MM.1S (cell line): ENCODE results near the gene PHC3.
"Not testable (repeated sequence)": the region's sequence is repeated elsewhere in the genome, so short reads cannot be mapped to it uniquely, and the experiment has no call there.

Source experiments
- DNase-seq: peaks from one replicate; pipeline ENCODE4 v3.0.0-alpha.2; 2015
- H2AFZ ChIP-seq: fragments of 300-600 bp; sonication (generic); 2 replicates; pipeline ENCODE4 v1.6.0; 2016; ENCODE audit warnings: antibody characterized with exemption, low read length
- H3F3A ChIP-seq: fragments of 300-600 bp; sonication (generic); 2 replicates; pipeline ENCODE4 v1.6.1; 2016; ENCODE audit warnings: mild to moderate bottlenecking, antibody characterized with exemption, low read length, moderate library complexity, mixed read lengths; ENCODE audit not compliant: insufficient read depth
- H3K27ac ChIP-seq: fragments of 300-600 bp; sonication (generic); 2 replicates; pipeline ENCODE4 v1.5.1; 2016; ENCODE audit warnings: mild to moderate bottlenecking, low read length
- H3K27me3 ChIP-seq: fragments of 300-600 bp; sonication (generic); replicated peaks from 2 replicates; pipeline ENCODE4 v1.6.0; 2016; ENCODE audit warnings: low read length; ENCODE audit not compliant: insufficient read depth
- H3K36me3 ChIP-seq: fragments of 300-600 bp; sonication (generic); replicated peaks from 2 replicates; pipeline ENCODE4 v1.6.1; 2016; ENCODE audit warnings: mild to moderate bottlenecking, low read length, mixed read lengths; ENCODE audit not compliant: insufficient read depth
- H3K4me1 ChIP-seq: fragments of 300-600 bp; sonication (generic); 2 replicates; pipeline ENCODE4 v1.6.1; 2016; ENCODE audit warnings: low read length, mixed read lengths
- H3K4me2 ChIP-seq: fragments of 300-600 bp; sonication (generic); 2 replicates; pipeline ENCODE4 v1.6.0; 2016; ENCODE audit warnings: low read depth, low read length
- H3K4me3 ChIP-seq: fragments of 300-600 bp; sonication (generic); 2 replicates; pipeline ENCODE4 v1.5.1; 2016; ENCODE audit warnings: low read length, mixed read lengths
- H3K79me2 ChIP-seq: fragments of 300-600 bp; sonication (generic); 2 replicates; pipeline ENCODE4 v1.6.1; 2016; ENCODE audit warnings: mixed run types, low read length, mixed read lengths
- H3K9ac ChIP-seq: fragments of 300-600 bp; sonication (generic); 2 replicates; pipeline ENCODE4 v1.6.1; 2016; ENCODE audit warnings: low read length, mixed read lengths
- H3K9me2 ChIP-seq: fragments of 300-600 bp; sonication (generic); replicated peaks from 2 replicates; pipeline ENCODE4 v1.6.1; 2016; ENCODE audit warnings: mild to moderate bottlenecking, low read length, mixed read lengths; ENCODE audit not compliant: insufficient read depth
- H3K9me3 ChIP-seq: fragments of 300-600 bp; sonication (generic); replicated peaks from 2 replicates; pipeline ENCODE4 v1.6.1; 2016; ENCODE audit warnings: mild to moderate bottlenecking, low read length, mixed read lengths; ENCODE audit not compliant: insufficient read depth
- H4K20me1 ChIP-seq: fragments of 300-600 bp; sonication (generic); 2 replicates; pipeline ENCODE4 v1.6.1; 2016; ENCODE audit warnings: mild to moderate bottlenecking, low read length, moderate library complexity, mixed read lengths; ENCODE audit not compliant: insufficient read depth
- CTCF ChIP-seq: fragments of 300-600 bp; sonication (generic); IDR thresholded peaks from 2 replicates; pipeline ENCODE4 v1.5.1; 2016; ENCODE audit warnings: antibody characterized with exemption, low read length, mixed read lengths
- EZH2 ChIP-seq: fragments of 300-600 bp; sonication (generic); optimal IDR thresholded peaks from 2 replicates; pipeline ENCODE3; 2017; ENCODE audit warnings: low read depth, mild to moderate bottlenecking, antibody characterized with exemption, low read length, mixed read lengths
- EZH2phosphoT487 ChIP-seq: fragments of 300-600 bp; sonication (generic); IDR thresholded peaks from 2 replicates; pipeline ENCODE4 v1.6.1; 2018; ENCODE audit warnings: antibody characterized with exemption, low read length

Gene PHC3

DNA sequence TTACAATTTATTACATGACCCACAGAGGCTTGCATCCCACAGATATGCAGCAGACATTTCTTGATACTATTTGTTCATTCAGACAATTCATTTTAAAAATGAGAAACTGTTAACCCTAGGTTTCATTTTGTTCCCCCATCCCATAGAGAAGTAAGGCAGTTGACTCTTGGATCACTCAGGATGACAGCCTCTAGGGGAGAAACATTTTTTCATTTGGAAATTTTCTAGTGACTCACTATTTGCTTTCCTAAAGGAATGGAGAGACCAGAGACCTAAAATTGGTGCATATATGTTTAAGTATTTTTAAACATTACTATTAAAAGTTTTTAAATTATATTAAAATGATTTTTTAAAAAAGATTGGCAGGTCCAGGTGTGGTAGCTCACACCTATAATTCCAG lies 19.5 kb upstream of the PHC3 start:
- TF ChIP-seq CTCF (no peak), EZH2 (no peak), EZH2phosphoT487 (no peak)
- H3K9ac ChIP-seq, result no peak overlapping the region

GRCh38 chr3:170196833-170197232 lies 15.3 kb upstream of the PHC3 start:
- no peak overlapping the region for H2AFZ ChIP-seq
- no peak for TF ChIP-seq CTCF
- no peak for TF ChIP-seq EZH2
- no peak for TF ChIP-seq EZH2phosphoT487
- DNase-seq, result no peak

More for the DNA sequence above, 19.5 kb upstream of the PHC3 start:
- Histone ChIP-seq H3F3A (no peaks in the 10 kb centered on the region), H3K36me3 (no peaks in the 10 kb centered on the region), H3K27me3 (no peaks in the 10 kb centered on the region), H3K4me1 (no peaks in the 10 kb centered on the region), H3K9me2 (no peaks in the 10 kb centered on the region), H2AFZ (no peak overlapping the region), H3K9me3 (no peaks in the 10 kb centered on the region), H3K79me2 (no peaks in the 10 kb centered on the region), H3K4me3 (no peak overlapping the region), H3K4me2 (no peak overlapping the region), H4K20me1 (no peaks in the 10 kb centered on the region), H3K27ac (no peak overlapping the region)
- no peak for DNase-seq

DNA sequence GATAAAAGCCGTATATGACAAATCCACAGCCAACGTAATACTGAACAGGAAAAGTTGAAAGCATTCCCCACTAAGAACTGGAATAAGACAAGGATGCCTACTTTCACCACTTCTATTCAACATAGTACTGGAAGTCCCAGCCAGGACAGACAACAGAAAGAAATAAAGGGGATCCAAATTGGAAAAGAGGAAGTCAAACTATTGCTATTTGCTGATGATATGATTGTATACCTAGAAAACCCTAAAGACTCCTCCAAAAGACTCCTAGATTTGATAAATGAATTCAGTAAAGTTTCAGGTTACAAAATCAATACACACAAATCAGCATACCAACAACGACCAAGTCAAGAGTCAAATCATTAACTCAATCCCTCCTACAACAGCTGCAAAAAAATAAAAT lies 14.2 kb upstream of the PHC3 start:
- not testable (repeated sequence) for H3K4me1 ChIP-seq, H3K4me2 ChIP-seq, H3K9ac ChIP-seq, DNase-seq, H3K79me2 ChIP-seq, H3K27ac ChIP-seq, H3K4me3 ChIP-seq, H3K27me3 ChIP-seq, H3K9me2 ChIP-seq, H4K20me1 ChIP-seq, H2AFZ ChIP-seq, H3K36me3 ChIP-seq, H3K9me3 ChIP-seq, H3F3A ChIP-seq

More at GRCh38 chr3:170196833-170197232, 15.3 kb upstream of the PHC3 start:
- Histone ChIP-seq H3K79me2 (no peaks in the 10 kb centered on the region), H3K27me3 (no peaks in the 10 kb centered on the region), H3K4me1 (no peaks in the 10 kb centered on the region), H3K9me3 (no peaks in the 10 kb centered on the region), H3K4me2 (no peak overlapping the region), H3K9me2 (no peaks in the 10 kb centered on the region), H3K36me3 (no peaks in the 10 kb centered on the region), H3K9ac (no peak overlapping the region), H3F3A (no peaks in the 10 kb centered on the region), H4K20me1 (no peaks in the 10 kb centered on the region), H3K27ac (no peak overlapping the region), H3K4me3 (no peak overlapping the region)

DNA sequence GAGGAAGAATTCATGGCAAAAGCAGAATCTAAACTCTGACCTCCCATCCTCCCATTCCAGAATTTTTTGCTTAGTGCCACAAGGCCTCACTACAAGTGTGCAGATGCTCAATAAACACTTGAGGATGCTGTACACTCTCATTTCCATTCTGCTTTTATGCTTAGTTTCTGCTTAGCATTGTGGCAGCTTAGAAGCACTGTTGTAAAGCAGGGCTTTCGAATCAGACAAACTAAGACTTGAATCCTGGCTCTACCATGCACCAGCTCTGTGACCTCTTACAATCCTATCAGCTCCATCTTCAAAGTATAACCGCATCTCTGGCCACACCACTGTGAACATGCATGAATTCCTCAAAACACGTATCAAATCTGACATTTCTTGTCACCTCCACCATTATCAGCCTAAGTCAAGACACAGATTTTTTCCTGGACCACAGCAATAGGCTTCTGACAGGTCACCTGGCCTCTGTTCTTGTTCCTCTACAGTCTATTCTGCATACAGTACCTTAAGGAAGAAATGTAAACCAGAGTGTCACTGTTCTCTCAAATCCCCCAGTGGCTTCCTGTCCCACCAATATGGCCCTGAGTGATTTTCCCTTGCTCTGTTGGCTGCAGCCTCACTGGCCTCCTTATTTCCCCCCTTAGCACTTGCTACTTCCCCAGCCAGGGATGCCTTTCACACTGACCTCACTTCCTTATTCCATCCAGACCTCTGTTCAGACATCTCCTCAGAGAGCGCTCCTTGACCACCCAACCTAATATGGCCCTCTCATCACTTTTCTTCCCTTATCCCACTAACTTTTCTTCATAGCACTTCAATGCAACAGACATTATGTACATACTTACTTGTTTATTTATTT lies 8.1 kb upstream of the PHC3 start:
- no peaks in the 10 kb centered on the region for H3K9me3 ChIP-seq
- H3K4me2 ChIP-seq, result peak overlapping the region; percentile 35; the same call in 1 of the 2 replicates
- H3K36me3 ChIP-seq, result no peaks in the 10 kb centered on the region
- no peak overlapping the region for H3K9ac ChIP-seq
- no peak overlapping the region for H3K4me3 ChIP-seq
- H3K79me2 ChIP-seq, result no peaks in the 10 kb centered on the region
- no peak for TF ChIP-seq EZH2phosphoT487
- no peaks in the 10 kb centered on the region for H3F3A ChIP-seq
- H3K27me3 ChIP-seq, result no peaks in the 10 kb centered on the region
- H3K27ac ChIP-seq, result no peak overlapping the region
- H4K20me1 ChIP-seq, result no peaks in the 10 kb centered on the region
- H3K9me2 ChIP-seq, result no peaks in the 10 kb centered on the region
- peak overlapping the region; percentile 10; the same call in 1 of the 2 replicates for H2AFZ ChIP-seq
- DNase-seq, result no peak
- H3K4me1 ChIP-seq, result peaks cover 5% of the 10 kb centered on the region
